T-helper 1 cell treated with Interleukin-12 subunit alpha and Interleukin-12 subunit beta and Interleukin-4 antibody, amounts not matched to agents 30 μg/mL and 1 μg/mL, for 36 hours (primary cell): Measurements from ENCODE around the gene NMNAT3.
"Not testable (repeated sequence)": the region's sequence is repeated elsewhere in the genome, so short reads cannot be mapped to it uniquely, and the experiment has no call there.

ENCODE experiments used
- H3K27ac Mint-ChIP-seq: one replicate; pipeline ENCODE4 v1.8.0; 2021; ENCODE audit warnings: mild to moderate bottlenecking, mixed read lengths
- H3K27me3 Mint-ChIP-seq: one replicate; pipeline ENCODE4 v1.8.0; 2021; ENCODE audit warnings: low read depth, mixed read lengths
- H3K36me3 Mint-ChIP-seq: one replicate; pipeline ENCODE4 v1.8.0; 2021; ENCODE audit warnings: low read depth, mixed read lengths
- H3K4me1 Mint-ChIP-seq: one replicate; pipeline ENCODE4 v1.8.0; 2021; ENCODE audit warnings: low read depth, mixed read lengths
- H3K4me3 Mint-ChIP-seq: one replicate; pipeline ENCODE4 v1.8.0; 2021; ENCODE audit warnings: mild to moderate bottlenecking, moderate library complexity, mixed read lengths
- H3K9me3 Mint-ChIP-seq: one replicate; pipeline ENCODE4 v1.8.0; 2021; ENCODE audit warnings: mixed read lengths

Gene NMNAT3

DNA sequence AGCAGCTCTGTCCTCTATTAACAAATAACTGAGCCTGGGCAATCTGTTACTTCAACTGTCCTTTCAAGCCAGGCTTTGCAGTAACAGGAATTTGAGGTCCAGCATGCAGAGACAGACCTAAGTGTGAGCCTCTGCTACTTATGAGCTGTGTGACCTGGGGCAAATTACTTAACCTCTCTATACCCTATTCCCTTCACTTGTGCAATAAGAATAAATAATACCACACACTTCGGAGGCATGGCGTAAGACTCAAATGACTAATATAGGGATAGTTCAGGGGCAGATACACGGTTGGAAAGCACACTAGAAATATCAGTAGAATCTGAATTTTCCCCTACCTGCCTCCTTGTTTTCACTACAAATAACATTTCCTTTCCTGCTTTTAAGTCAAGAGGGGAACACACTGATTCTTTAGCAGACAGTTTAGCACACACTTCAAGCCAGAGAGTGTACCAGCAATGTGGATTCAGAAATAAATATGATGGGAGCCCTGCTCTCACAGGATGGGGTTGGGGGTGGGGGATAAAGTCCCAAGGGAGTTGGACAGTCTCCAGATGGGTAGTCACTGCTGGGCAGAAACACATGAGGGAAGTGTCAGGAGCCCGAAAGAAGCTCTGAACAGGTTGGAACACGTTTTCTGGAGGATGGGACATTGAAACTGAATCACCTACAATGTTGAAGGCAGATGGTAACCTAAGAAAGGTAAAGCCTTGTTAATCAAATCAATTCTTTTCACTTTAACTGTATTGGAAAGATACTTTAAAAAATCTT is 76.4 kb downstream of the NMNAT3 start:
- H3K27me3 Mint-ChIP-seq: no peaks in the 10 kb centered on the region
- H3K9me3 Mint-ChIP-seq: no peaks in the 10 kb centered on the region
- H3K4me3 Mint-ChIP-seq: no peak overlapping the region
- no peaks in the 10 kb centered on the region for H3K36me3 Mint-ChIP-seq
- no peaks in the 10 kb centered on the region for H3K4me1 Mint-ChIP-seq
- H3K27ac Mint-ChIP-seq: no peak overlapping the region

DNA sequence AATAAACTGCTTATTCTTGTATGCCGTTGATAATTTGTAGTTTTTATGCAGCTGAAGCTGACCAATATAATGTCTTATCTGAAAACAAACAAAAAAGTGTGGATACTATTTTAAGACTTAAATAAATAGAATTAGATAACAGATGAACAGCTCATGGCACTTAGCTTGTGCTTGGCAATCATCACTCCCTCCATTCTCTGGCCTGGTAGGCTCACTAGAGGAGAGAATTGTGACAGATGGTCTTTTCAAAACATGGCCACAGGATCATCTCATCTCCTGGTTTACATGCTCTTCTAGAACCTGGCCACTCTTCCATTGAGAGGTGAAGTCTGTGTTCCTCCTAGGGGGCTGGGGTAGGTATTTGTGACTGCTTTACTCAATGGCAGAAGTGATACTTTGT is 79.8 kb downstream of the NMNAT3 start:
- Mint-ChIP-seq H3K36me3 (no peaks in the 10 kb centered on the region), H3K4me1 (no peaks in the 10 kb centered on the region), H3K9me3 (no peaks in the 10 kb centered on the region), H3K27ac (no peak overlapping the region), H3K4me3 (no peak overlapping the region), H3K27me3 (no peaks in the 10 kb centered on the region)

DNA sequence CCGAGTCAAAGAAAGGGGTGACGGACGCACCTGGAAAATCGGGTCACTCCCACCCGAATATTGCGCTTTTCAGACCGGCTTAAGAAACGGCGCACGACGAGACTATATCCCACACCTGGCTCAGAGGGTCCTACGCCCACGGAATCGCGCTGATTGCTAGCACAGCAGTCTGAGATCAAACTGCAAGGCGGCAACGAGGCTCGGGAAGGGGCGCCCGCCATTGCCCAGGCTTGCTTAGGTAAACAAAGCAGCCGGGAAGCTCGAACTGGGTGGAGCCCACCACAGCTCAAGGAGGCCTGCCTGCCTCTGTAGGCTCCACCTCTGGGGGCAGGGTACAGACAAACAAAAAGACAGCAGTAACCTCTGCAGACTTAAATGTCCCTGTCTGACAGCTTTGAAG is 86.6 kb downstream of the NMNAT3 start:
- not testable (repeated sequence) for H3K4me3 Mint-ChIP-seq, H3K4me1 Mint-ChIP-seq, H3K27me3 Mint-ChIP-seq, H3K36me3 Mint-ChIP-seq, H3K27ac Mint-ChIP-seq, H3K9me3 Mint-ChIP-seq

DNA sequence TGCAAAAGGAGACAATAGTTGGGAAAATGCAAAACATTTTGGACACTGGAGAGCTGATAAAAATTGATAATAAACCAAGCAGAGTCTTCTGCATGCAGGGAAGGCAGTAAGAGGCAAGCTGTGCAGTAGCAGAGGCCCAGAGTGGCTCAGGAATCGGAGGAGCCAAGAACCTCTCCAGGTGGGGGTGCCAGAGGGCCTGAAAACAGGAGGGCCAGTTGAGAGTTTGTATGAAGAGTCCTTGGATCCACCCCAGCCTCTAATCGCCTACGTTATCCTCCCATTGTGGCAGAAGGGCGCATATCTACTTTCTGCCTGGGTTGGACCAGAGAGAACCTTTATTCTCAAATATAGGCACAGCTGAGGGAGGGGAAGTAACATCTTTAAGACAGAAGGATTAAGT is 89.3 kb downstream of the NMNAT3 start:
- peaks cover 8% of the 10 kb centered on the region for H3K4me1 Mint-ChIP-seq
- H3K4me3 Mint-ChIP-seq: no peak overlapping the region
- H3K27me3 Mint-ChIP-seq: no peaks in the 10 kb centered on the region
- H3K9me3 Mint-ChIP-seq: no peaks in the 10 kb centered on the region
- H3K36me3 Mint-ChIP-seq: no peaks in the 10 kb centered on the region
- H3K27ac Mint-ChIP-seq: no peak overlapping the region

DNA sequence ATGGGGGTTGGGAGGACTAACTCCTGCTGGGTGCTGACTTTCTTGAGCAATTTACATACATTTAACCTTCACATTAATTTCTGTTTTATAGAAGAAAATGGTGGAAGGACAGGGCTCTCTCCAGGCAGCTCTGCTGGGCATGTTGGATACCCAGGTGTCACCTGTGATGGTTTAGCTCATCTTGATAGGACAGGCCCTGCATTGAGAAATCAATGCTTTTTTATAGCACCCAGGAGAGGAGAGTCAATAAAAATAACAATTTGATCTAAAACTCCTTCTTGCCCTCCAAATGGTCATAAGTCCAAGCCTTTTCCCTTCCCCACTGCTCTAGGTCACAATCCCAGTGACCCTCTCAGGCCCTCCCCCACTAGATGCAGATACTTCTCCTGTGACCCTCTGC is 90.0 kb downstream of the NMNAT3 start:
- Mint-ChIP-seq H3K27me3 (no peaks in the 10 kb centered on the region), H3K9me3 (no peaks in the 10 kb centered on the region), H3K4me1 (peaks cover 8% of the 10 kb centered on the region), H3K27ac (no peak overlapping the region), H3K4me3 (no peak overlapping the region), H3K36me3 (no peaks in the 10 kb centered on the region)

DNA sequence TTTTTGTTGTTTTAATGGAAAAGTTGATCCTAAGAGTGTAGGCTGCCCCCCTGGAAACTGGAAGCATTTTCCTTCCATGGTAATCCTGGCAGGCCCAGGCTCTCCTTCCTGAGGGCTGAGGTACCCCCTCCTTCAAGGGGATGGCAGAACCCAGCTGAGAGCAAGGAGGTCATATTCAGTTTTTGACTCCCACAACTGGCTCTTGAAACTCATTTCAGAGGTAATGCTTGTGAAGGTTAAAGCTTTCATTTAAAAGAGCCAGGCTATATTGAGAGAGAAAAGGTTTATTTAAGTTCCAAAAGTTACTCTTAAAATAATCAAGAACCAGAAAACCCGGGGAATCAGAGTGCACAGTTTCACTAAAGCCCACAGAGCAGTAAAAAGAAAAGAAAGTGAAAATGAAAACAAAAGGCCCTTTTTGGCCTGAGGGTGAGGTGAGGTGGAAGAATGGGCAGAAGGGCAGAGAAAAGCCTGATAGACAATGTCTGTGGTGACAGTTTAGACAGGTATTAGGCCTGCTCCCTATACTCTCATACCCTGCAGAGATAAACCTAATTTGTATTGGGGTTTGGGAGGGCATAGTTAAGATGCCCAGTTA is 91.3 kb downstream of the NMNAT3 start:
- Mint-ChIP-seq H3K36me3 (no peaks in the 10 kb centered on the region), H3K9me3 (no peaks in the 10 kb centered on the region), H3K27me3 (no peaks in the 10 kb centered on the region), H3K4me1 (peaks cover 8% of the 10 kb centered on the region), H3K4me3 (no peak overlapping the region), H3K27ac (no peak overlapping the region)

DNA sequence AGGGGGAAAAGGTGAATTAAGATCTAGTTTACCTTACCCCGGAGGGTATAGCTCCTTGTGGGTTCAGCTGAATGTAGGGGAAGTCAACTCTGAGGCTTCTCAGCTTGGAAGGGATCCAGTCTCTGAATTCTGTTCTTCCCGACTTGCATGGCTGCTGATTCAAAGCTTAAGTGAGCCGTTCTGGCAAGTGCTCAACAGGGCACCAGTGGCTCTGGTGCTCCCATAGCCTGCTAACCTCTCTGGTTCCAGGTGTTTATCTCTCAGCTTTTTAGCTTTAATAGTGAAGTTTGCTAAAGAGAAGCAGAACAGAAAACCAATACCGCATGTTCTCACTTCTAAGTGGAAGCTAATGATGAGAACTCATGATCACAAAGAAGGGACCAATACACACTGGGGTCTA is 92.0 kb downstream of the NMNAT3 start:
- no peaks in the 10 kb centered on the region for H3K27me3 Mint-ChIP-seq
- H3K36me3 Mint-ChIP-seq: no peaks in the 10 kb centered on the region
- no peak overlapping the region for H3K27ac Mint-ChIP-seq
- peaks cover 8% of the 10 kb centered on the region for H3K4me1 Mint-ChIP-seq
- H3K9me3 Mint-ChIP-seq: no peaks in the 10 kb centered on the region
- no peak overlapping the region for H3K4me3 Mint-ChIP-seq

DNA sequence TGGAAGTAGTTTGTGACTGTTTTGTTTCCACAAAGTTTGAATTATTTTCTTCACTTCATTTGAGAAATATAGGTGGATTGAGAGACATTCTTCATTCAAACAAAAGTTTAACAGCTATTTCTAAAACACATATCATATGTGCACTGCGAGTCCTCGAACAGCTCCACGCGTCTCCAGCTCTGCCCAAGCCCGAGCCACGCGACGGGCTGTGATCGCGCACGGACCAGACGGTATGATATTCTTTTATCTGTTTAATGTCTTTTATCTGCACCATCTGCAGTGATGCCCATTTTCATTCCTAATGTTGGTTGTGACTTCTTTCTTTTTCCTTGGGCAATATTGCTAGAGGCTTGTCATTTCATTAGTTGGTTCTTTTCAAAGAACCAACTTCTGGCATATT is 94.1 kb downstream of the NMNAT3 start:
- not testable (repeated sequence) for H3K36me3 Mint-ChIP-seq, H3K27ac Mint-ChIP-seq, H3K9me3 Mint-ChIP-seq, H3K4me3 Mint-ChIP-seq, H3K4me1 Mint-ChIP-seq, H3K27me3 Mint-ChIP-seq

DNA sequence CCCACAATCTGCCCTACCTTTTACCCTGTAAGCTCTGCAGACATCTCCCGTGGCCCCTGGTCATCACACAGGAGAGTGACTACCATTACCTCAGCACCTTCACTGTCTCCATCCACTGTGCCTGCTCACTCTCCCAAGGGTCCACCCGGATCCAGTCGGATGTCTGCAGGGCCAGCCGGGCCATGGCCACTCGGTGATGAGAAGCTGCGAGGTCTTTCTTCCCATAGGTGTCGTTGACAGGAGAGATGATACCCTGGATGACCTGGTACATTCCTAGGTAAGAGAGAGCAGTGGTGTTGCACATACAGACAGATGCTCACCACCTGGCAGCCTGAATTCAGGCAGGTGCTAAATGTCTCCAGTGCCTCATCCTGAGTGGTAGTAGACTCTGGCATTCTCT is 99.0 kb downstream of the NMNAT3 start:
- Mint-ChIP-seq H3K9me3 (no peaks in the 10 kb centered on the region), H3K27ac (no peak overlapping the region), H3K27me3 (no peaks in the 10 kb centered on the region), H3K36me3 (no peaks in the 10 kb centered on the region), H3K4me1 (no peaks in the 10 kb centered on the region), H3K4me3 (no peak overlapping the region)

DNA sequence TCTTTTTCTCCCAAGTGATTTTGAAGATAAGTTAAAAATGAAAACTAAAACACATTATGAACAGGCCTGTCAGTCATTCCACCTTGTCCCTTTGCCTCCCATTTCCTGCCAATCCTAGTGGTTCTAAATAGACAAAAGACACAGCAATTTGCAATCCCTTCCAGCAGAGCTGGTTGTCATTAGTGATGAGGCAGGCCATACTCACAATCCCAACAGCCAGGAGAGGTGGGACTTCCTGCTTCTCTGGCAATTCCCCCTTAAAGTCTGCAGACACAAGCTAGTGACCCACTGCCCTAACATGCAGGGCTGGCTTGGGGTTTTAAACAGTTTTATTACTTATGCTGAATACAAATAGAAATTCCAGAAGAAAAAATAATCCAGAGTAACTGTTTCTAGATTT is 99.9 kb downstream of the NMNAT3 start:
- Mint-ChIP-seq H3K27ac (no peak overlapping the region), H3K36me3 (no peaks in the 10 kb centered on the region), H3K27me3 (no peaks in the 10 kb centered on the region), H3K4me1 (no peaks in the 10 kb centered on the region), H3K4me3 (no peak overlapping the region), H3K9me3 (no peaks in the 10 kb centered on the region)

DNA sequence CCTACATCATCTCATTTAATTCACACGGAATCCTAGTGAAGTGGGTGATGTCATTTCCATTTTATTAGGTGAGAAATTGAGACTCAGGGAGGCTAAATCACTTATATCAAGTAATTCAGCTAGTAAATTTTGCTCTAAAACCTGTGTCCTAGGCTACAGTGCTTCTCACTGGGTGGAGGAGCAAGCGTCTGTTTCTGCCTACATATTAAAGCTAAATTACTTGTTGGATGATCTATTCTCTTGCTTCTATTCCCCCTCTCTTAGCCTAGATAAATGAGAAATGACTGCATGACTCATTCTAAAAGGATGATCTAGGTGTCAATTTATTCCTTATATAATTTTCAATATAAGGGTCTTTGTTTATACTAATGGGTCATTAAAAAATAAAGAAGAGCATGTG is 100.4 kb downstream of the NMNAT3 start:
- Mint-ChIP-seq H3K27ac (no peak overlapping the region), H3K36me3 (no peaks in the 10 kb centered on the region), H3K4me1 (no peaks in the 10 kb centered on the region), H3K9me3 (no peaks in the 10 kb centered on the region), H3K4me3 (no peak overlapping the region), H3K27me3 (no peaks in the 10 kb centered on the region)

DNA sequence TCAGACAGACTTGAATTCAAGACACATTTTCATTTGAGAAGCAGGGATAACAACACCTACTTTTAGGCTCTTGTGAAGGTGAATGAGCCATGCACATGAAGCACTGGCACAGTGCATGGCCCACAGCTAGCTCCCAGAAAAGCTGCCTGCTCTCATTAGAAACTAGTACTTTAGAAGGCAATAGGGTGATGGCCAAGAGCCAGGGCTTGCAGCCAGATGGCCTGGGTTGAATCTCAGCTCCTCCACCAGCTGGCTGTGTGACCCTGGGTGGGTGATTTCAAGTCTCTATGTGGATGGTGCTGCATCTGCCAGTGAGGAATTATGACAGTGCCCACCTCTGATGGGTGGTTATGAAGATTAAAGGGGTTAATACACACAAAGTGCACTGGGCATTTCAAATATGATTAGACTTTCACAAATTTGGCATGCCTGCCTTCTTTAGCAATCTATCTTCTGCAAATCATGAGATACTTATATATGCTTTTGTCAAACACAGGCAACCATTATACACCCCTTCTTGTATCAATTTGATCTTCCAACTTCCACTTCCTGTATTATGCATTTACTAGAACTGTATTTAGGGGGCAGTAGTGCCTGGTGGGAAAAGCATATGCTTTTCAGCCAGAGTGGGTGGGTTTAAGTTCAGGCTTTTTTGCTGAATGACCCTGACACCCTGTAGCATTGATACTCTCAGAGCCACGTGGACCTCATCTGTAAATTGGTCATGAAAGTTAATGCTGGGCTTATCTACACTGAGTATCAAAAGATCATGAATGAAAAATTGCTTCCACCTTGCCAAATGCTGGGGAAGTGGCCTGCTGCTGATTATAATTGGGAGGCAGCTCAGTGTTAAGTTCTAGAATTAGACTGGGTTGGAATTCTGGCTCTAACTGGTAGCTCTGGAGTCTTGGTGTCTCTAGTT is 103.5 kb downstream of the NMNAT3 start:
- Mint-ChIP-seq H3K4me3 (no peak overlapping the region), H3K27ac (no peak overlapping the region)

DNA sequence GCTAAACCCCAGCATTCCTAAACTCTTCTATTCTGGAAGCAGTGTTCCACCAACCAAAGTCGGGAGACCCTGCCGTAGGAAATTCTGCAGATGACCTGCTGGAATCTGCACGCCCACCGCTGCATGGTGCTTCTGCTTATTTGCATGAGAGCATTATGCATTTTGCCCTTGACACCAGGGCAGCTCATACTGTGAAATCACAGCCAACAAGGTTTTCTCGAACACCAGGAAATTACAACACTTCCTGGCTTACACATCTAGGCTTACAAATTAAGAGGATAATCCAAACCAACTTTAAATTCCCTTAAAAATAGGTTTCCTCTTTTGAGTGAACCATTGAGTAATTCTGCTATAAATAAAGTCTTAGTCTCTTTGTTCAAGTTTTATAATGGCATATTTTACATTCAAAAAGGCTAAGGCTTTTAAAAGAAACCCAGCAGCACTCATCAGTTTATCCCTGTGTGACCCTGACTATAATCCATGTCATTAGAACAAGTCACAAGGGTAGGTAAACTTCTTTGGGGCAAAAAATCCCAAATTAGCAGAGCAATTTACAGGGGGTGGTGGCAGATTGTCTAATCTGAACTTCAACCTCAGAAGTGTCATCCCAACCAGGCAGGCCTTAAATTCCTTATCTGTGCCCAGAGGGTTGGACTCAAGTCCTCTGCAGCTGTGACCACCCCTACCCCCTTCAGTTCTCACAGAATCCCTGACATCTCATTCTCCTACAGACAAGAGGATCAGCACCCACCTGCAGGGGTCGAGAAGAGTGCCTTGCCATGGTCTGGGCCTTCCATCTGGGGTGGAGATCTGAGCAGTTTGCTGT is 104.7 kb downstream of the NMNAT3 start:
- Mint-ChIP-seq H3K27ac (no peak overlapping the region), H3K4me1 (no peaks in the 10 kb centered on the region), H3K9me3 (peaks cover 4% of the 10 kb centered on the region), H3K36me3 (no peaks in the 10 kb centered on the region), H3K27me3 (no peaks in the 10 kb centered on the region), H3K4me3 (no peak overlapping the region)

More for the DNA sequence above, 103.5 kb downstream of the NMNAT3 start:
- Mint-ChIP-seq H3K27me3 (no peaks in the 10 kb centered on the region), H3K4me1 (no peaks in the 10 kb centered on the region), H3K9me3 (peaks cover 4% of the 10 kb centered on the region), H3K36me3 (no peaks in the 10 kb centered on the region)

DNA sequence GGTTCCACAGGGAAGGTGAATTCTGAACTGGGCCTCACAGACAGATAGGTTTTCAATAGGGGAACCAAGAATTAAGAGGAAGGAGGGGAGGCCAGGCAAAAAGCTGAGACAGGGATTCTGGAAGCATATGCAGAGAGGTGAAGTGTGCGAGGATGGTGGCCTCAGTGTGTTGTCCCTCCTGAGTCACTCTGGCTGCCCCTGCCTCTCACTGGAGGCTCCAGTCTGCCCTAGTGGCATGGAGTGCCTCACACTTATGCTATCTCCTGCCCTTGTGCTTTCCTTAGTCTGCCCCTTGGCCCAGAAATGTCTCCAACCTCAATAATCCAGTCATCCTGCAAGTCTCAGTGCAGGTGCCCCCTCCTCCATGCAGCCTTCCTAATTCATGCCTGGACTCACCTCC is 106.1 kb downstream of the NMNAT3 start:
- Mint-ChIP-seq H3K4me1 (no peaks in the 10 kb centered on the region), H3K9me3 (peaks cover 4% of the 10 kb centered on the region), H3K27ac (no peak overlapping the region), H3K4me3 (no peak overlapping the region), H3K27me3 (no peaks in the 10 kb centered on the region), H3K36me3 (no peaks in the 10 kb centered on the region)
